GM12892 (cell line): ENCODE data around the gene LETM1.

Source experiments
- POLR2A ChIP-seq: IDR thresholded peaks from 2 replicates; pipeline ENCODE4 v1.6.1; 2011; ENCODE audit warnings: low read depth, low read length, control low read depth
- POLR2AphosphoS5 ChIP-seq: IDR thresholded peaks from 2 replicates; pipeline ENCODE4 v1.6.1; 2011; ENCODE audit warnings: low read depth, low read length, control low read depth

DNA sequence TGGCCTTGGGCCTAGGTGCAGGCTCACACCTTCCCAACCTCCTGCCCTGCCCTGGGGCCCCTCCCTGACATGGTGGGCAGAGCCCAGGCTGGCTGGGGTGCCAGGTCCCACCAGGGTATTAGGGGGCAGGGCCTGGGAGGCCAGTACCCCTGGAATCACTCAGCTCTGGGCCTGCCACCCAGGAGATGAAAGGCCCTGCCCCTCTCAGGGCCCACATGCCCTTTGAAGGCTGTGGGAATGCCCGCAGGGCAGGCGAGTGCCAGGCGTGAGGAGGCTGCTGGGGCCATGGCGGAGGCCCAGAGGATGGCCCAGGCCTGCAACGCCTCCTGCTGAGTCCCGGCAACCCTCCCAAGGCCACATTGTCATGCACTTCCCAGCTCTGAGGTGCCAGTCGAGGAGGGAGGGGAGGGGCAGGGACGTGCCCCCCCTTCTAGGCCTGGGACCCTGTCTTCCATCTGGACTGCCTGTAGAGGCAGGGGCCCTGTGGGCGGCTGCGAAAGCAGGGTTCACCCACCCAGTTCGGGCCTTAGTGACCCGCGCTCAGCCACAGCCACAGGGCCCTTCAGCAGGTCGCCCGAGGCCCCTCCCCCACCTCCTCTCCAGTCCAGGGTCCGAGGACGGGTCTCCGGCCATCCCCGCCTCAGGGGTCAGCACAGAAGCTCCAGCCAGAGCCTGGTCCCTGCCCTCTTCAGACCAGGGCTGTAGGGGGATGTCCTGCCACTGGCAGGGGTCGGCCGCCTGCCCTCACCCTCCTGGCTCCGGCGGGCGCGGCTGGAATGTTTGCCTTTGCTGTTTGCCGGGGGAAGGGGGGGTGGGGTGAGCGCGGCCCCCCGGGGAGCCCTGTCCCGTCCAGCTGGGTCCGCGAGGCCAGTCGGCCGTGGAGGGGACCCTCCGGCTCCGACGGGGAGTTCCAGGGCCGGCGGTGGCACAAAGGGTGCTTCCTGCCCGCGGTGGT, 89.6 kb downstream of the LETM1 start:
- no peak for TF ChIP-seq POLR2A
- no peak for TF ChIP-seq POLR2AphosphoS5
